HEK293 (cell line): Measurements from ENCODE around the gene SMO.
A peak's percentile ranks its signal among the peaks of the same experiment; 100 is the strongest.

ENCODE experiments used
- ATF2 ChIP-seq: fragments of 450-650 bp; formaldehyde crosslinking; IDR thresholded peaks from 2 replicates; pipeline ENCODE4 v1.5.1; 2016; ENCODE audit warnings: missing biosample characterization, missing genetic modification characterization, low read depth
- GLIS1 ChIP-seq: fragments of 450-650 bp; formaldehyde crosslinking; IDR thresholded peaks from 2 replicates; pipeline ENCODE4 v1.5.1; 2016; ENCODE audit warnings: missing biosample characterization, missing genetic modification characterization
- IKZF3 ChIP-seq: fragments of 450-650 bp; IDR thresholded peaks from 2 replicates; pipeline ENCODE4 v1.5.0; 2018; ENCODE audit warnings: missing biosample characterization, mild to moderate bottlenecking, missing genetic modification characterization, moderate library complexity
- KLF10 ChIP-seq: fragments of 450-650 bp; IDR thresholded peaks from 2 replicates; pipeline ENCODE4 v1.5.1; 2018; ENCODE audit warnings: missing biosample characterization, mild to moderate bottlenecking, missing genetic modification characterization
- KLF7 ChIP-seq: fragments of 450-650 bp; formaldehyde crosslinking; IDR thresholded peaks from 2 replicates; pipeline ENCODE4 v1.5.1; 2016; ENCODE audit warnings: missing biosample characterization, missing genetic modification characterization, borderline replicate concordance
- OVOL3 ChIP-seq: fragments of 450-650 bp; formaldehyde crosslinking; IDR thresholded peaks from 2 replicates; pipeline ENCODE4 v1.5.1; 2016; ENCODE audit warnings: missing biosample characterization, missing genetic modification characterization
- PBX3 ChIP-seq: sonication (generic); formaldehyde crosslinking; IDR thresholded peaks from 2 replicates; pipeline ENCODE4 v1.8.1; 2022; ENCODE audit warnings: mild to moderate bottlenecking, moderate library complexity, missing genetic modification reagents
- SCRT1 ChIP-seq: fragments of 450-650 bp; formaldehyde crosslinking; IDR thresholded peaks from 2 replicates; pipeline ENCODE4 v1.5.1; 2016; ENCODE audit warnings: missing biosample characterization, missing genetic modification characterization, borderline replicate concordance
- TRIM28 ChIP-seq: IDR thresholded peaks from 2 replicates; pipeline ENCODE4 v1.6.1; 2011; ENCODE audit warnings: low read length, control low read depth, borderline replicate concordance
- YY1 ChIP-seq: fragments of 450-650 bp; formaldehyde crosslinking; IDR thresholded peaks from 2 replicates; pipeline ENCODE4 v1.5.1; 2018; ENCODE audit warnings: missing biosample characterization, missing genetic modification characterization
- ZBTB17 ChIP-seq: fragments of 450-650 bp; formaldehyde crosslinking; IDR thresholded peaks from 2 replicates; pipeline ENCODE4 v1.5.1; 2016; ENCODE audit warnings: missing biosample characterization, missing genetic modification characterization
- ZBTB49 ChIP-seq: fragments of 450-650 bp; formaldehyde crosslinking; IDR thresholded peaks from 2 replicates; pipeline ENCODE4 v1.5.1; 2016; ENCODE audit warnings: missing biosample characterization, missing genetic modification characterization, low read depth
- ZBTB8A ChIP-seq: fragments of 450-650 bp; formaldehyde crosslinking; IDR thresholded peaks from 2 replicates; pipeline ENCODE4 v1.5.1; 2016; ENCODE audit warnings: missing biosample characterization, missing genetic modification characterization
- ZIC2 ChIP-seq: fragments of 450-650 bp; formaldehyde crosslinking; IDR thresholded peaks from 2 replicates; pipeline ENCODE4 v1.5.1; 2016; ENCODE audit warnings: missing biosample characterization, missing genetic modification characterization
- ZNF112 ChIP-seq: fragments of 450-650 bp; formaldehyde crosslinking; IDR thresholded peaks from 2 replicates; pipeline ENCODE4 v1.5.0; 2017; ENCODE audit warnings: missing biosample characterization, missing genetic modification characterization
- ZNF140 ChIP-seq: fragments of 450-650 bp; formaldehyde crosslinking; IDR thresholded peaks from 2 replicates; pipeline ENCODE4 v1.5.1; 2016; ENCODE audit warnings: missing biosample characterization, missing genetic modification characterization
- ZNF211 ChIP-seq: fragments of 450-650 bp; formaldehyde crosslinking; IDR thresholded peaks from 2 replicates; pipeline ENCODE4 v1.5.1; 2016; ENCODE audit warnings: low read depth, missing biosample characterization, missing genetic modification characterization
- ZNF23 ChIP-seq: fragments of 450-650 bp; formaldehyde crosslinking; IDR thresholded peaks from 2 replicates; pipeline ENCODE4 v1.5.1; 2016; ENCODE audit warnings: missing biosample characterization, missing genetic modification characterization, borderline replicate concordance
- ZNF280D ChIP-seq: fragments of 450-650 bp; formaldehyde crosslinking; IDR thresholded peaks from 2 replicates; pipeline ENCODE4 v1.5.1; 2016; ENCODE audit warnings: missing biosample characterization, missing genetic modification characterization
- ZNF311 ChIP-seq: fragments of 450-650 bp; formaldehyde crosslinking; IDR thresholded peaks from 2 replicates; pipeline ENCODE4 v1.5.1; 2017; ENCODE audit warnings: missing biosample characterization, missing genetic modification characterization, borderline replicate concordance
- ZNF416 ChIP-seq: fragments of 450-650 bp; formaldehyde crosslinking; IDR thresholded peaks from 2 replicates; pipeline ENCODE4 v1.5.1; 2016; ENCODE audit warnings: missing biosample characterization, missing genetic modification characterization
- ZNF514 ChIP-seq: fragments of 450-650 bp; formaldehyde crosslinking; IDR thresholded peaks from 2 replicates; pipeline ENCODE4 v1.5.1; 2016; ENCODE audit warnings: missing biosample characterization, missing genetic modification characterization
- ZNF558 ChIP-seq: fragments of 450-650 bp; formaldehyde crosslinking; IDR thresholded peaks from 2 replicates; pipeline ENCODE4 v1.5.1; 2016; ENCODE audit warnings: missing biosample characterization, missing genetic modification characterization
- ZNF560 ChIP-seq: fragments of 450-650 bp; formaldehyde crosslinking; IDR thresholded peaks from 2 replicates; pipeline ENCODE4 v1.5.1; 2017; ENCODE audit warnings: missing biosample characterization, missing genetic modification characterization, borderline replicate concordance
- ZNF677 ChIP-seq: fragments of 450-650 bp; IDR thresholded peaks from 2 replicates; pipeline ENCODE4 v1.5.0; 2018; ENCODE audit warnings: missing biosample characterization, mild to moderate bottlenecking, missing genetic modification characterization, moderate library complexity
- ZNF76 ChIP-seq: fragments of 450-650 bp; formaldehyde crosslinking; IDR thresholded peaks from 2 replicates; pipeline ENCODE4; 2016; ENCODE audit warnings: low read depth, missing biosample characterization, missing genetic modification characterization, borderline replicate concordance
- ZNF830 ChIP-seq: fragments of 450-650 bp; IDR thresholded peaks from 2 replicates; pipeline ENCODE4 v1.5.0; 2018; ENCODE audit warnings: missing biosample characterization, missing genetic modification characterization, low read depth, mild to moderate bottlenecking, moderate library complexity
- TF ChIP-seq, protein P1 (sequence below): fragments of 450-650 bp; formaldehyde crosslinking; IDR thresholded peaks from 2 replicates; pipeline ENCODE4 v1.5.1; 2017; ENCODE audit warnings: missing biosample characterization, missing genetic modification characterization
- TF ChIP-seq, protein P2 (sequence below): fragments of 450-650 bp; formaldehyde crosslinking; IDR thresholded peaks from 2 replicates; pipeline ENCODE4 v1.5.1; 2016; ENCODE audit warnings: missing biosample characterization, missing genetic modification characterization

SMO gene

DNA sequence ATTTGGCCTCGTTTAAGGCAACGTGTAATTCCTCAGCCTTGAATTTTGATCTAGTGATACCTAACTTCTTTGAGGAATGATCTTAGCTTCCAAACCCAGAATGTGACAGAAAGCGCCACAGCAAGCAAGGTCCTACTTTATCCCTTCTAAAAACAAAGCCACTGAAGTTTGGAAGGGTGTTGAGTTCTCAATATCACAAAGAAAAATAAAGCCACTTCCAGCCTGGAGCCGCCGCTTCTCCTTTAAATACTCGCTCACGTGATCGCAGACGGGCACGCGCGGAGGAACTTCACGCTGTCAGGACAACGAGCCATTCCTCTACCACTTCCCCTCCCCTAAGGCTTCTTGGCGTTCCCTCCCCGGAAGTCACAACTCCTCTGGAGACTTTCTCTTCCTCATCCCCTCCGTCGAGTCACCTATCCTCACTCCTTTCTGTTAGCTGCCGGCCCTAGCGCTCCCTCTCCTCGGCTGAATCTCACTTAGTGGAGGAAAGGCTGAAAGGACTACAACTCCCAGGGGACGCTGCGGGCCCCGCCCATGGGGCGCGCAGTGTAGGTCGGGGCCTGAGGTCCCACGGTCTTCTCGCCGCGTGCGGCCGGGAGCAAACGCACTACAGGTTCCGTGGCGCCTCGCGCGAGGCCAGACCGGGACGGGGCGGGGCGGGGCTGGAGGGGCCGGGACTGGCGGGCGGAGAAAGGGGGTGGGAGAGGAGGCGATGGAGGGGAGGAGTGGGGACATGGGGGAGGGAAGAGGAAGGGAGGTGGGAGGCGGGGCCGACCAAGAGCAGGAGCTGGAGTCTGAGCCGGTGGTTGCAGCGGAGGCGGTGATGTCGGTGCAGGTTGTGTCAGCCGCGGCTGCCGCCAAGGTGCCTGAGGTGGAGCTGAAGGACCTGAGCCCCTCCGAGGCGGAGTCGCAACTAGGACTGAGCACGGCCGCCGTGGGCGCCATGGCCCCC lies 36.1 kb downstream of the SMO start, which contains the start of gene AHCYL2 (continued):
- TF ChIP-seq ZBTB49 (tag by site-specific recombination) (no peak), ZNF23 (tag by site-specific recombination) (no peak), OVOL3 (tag by site-specific recombination) (no peak), ZBTB17 (tag by site-specific recombination) (peak; percentile 99), ZNF830 (tag by site-specific recombination) (no peak), ZNF560 (tag by site-specific recombination) (no peak), SCRT1 (tag by site-specific recombination) (no peak), ZNF140 (tag by site-specific recombination) (no peak), TRIM28 (0 out of 2 replicates have a peak, but pooled peaks have one; percentile 36), ATF2 (tag by site-specific recombination) (no peak), ZNF311 (tag by site-specific recombination) (no peak), GLIS1 (tag by site-specific recombination) (peak; percentile 66; the same call in 1 of the 2 replicates), IKZF3 (tag by site-specific recombination) (peak; percentile 79), PBX3 (CRISPR knock-in tag) (no peak), YY1 (tag by site-specific recombination) (no peak; the same call in 1 of the 2 replicates), ZNF677 (tag by site-specific recombination) (no peak), ZNF558 (tag by site-specific recombination) (no peak), ZNF416 (tag by site-specific recombination) (no peak), KLF10 (peak; percentile 84), ZNF211 (tag by site-specific recombination) (no peak), ZNF514 (tag by site-specific recombination) (no peak), ZNF112 (tag by site-specific recombination) (no peak), ZNF76 (tag by site-specific recombination) (peak; percentile 99), ZIC2 (tag by site-specific recombination) (peak; percentile 65), ZNF280D (tag by site-specific recombination) (no peak), KLF7 (tag by site-specific recombination) (peak; percentile 98), ZBTB8A (tag by site-specific recombination) (peak; percentile 47)
- TF ChIP-seq, protein P1, sequence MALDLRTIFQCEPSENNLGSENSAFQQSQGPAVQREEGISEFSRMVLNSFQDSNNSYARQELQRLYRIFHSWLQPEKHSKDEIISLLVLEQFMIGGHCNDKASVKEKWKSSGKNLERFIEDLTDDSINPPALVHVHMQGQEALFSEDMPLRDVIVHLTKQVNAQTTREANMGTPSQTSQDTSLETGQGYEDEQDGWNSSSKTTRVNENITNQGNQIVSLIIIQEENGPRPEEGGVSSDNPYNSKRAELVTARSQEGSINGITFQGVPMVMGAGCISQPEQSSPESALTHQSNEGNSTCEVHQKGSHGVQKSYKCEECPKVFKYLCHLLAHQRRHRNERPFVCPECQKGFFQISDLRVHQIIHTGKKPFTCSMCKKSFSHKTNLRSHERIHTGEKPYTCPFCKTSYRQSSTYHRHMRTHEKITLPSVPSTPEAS = no peak
- TF ChIP-seq, protein P2, sequence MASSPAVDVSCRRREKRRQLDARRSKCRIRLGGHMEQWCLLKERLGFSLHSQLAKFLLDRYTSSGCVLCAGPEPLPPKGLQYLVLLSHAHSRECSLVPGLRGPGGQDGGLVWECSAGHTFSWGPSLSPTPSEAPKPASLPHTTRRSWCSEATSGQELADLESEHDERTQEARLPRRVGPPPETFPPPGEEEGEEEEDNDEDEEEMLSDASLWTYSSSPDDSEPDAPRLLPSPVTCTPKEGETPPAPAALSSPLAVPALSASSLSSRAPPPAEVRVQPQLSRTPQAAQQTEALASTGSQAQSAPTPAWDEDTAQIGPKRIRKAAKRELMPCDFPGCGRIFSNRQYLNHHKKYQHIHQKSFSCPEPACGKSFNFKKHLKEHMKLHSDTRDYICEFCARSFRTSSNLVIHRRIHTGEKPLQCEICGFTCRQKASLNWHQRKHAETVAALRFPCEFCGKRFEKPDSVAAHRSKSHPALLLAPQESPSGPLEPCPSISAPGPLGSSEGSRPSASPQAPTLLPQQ (tag by site-specific recombination) = peak; percentile 62; the same call in 1 of the 2 replicates
